Transverse colon (tissue), 4 donors: ENCODE measurements around the gene CREB5. TPM values are rescaled to one million over a fixed set of nuclear protein-coding genes. Genes with fewer than 3 reads are reported as not detected.

ENCODE experiments used
- DNase-seq: peaks from one replicate; pipeline ENCODE4 v3.0.0-alpha.2; 2019
- H3K27ac ChIP-seq, 4 donors: fragments of 200-600 bp; sonication (generic); 2 replicates each; pipeline ENCODE4 v1.5.1; 2016 to 2018; ENCODE audit warnings: inconsistent platforms in 4 of 4
- H3K27me3 ChIP-seq: fragments of 200-600 bp; sonication (generic); 2 replicates; pipeline ENCODE4 v1.5.1; 2017; ENCODE audit warnings: inconsistent platforms
- H3K36me3 ChIP-seq, 4 donors: fragments of 200-600 bp; sonication (generic); 2 replicates each; pipeline ENCODE4 v1.5.1; 2017 to 2019; ENCODE audit warnings: inconsistent platforms in 4 of 4
- H3K4me1 ChIP-seq, 4 donors: fragments of 200-600 bp; sonication (generic); 2 replicates each; pipeline ENCODE4 v1.5.1; 2017 to 2020; ENCODE audit warnings: inconsistent platforms in 4 of 4
- H3K4me3 ChIP-seq, 4 donors: fragments of 200-600 bp; sonication (generic); 1 replicate in 1 of 4; 2 replicates in 3 of 4; pipeline versions ENCODE4 v1.5.1 to v1.6.1; 2017 to 2019; ENCODE audit warnings: inconsistent platforms in 4 of 4
- H3K9me3 ChIP-seq, 2 donors: fragments of 200-600 bp; sonication (generic); 2 replicates each; pipeline ENCODE4 v1.5.1; 2017 to 2019; ENCODE audit warnings: inconsistent platforms in 2 of 2
- CTCF ChIP-seq, 5 experiments: fragments of 200-600 bp in 3 of 5; fragments of 450-650 bp in 2 of 5; sonication (generic) in 3 of 5; IDR thresholded peaks; 1 replicate in 2 of 5; 2 replicates in 3 of 5; pipeline ENCODE4 v1.5.1; 2016 to 2017; ENCODE audit warnings: antibody characterized with exemption in 5 of 5, inconsistent platforms in 3 of 5, mild to moderate bottlenecking in 2 of 5, moderate library complexity in 1 of 5
- EP300 ChIP-seq: sonication (generic); formaldehyde crosslinking; IDR thresholded peaks from one replicate; pipeline ENCODE4 v1.6.1; 2017; ENCODE audit warnings: antibody characterized with exemption, low read depth
- POLR2A ChIP-seq: fragments of 450-650 bp; IDR thresholded peaks from one replicate; pipeline ENCODE4 v1.6.1; 2016; ENCODE audit warnings: antibody characterized with exemption, mild to moderate bottlenecking, moderate library complexity
- POLR2AphosphoS5 ChIP-seq, 3 donors: sonication (generic); formaldehyde crosslinking; IDR thresholded peaks; one replicate each; pipeline ENCODE4 v1.6.1; 2016; ENCODE audit warnings: antibody characterized with exemption in 3 of 3
- WGBS, 2 donors: methylation state at CpG; one replicate each; pipeline ENCODE4 v1.1.5; 2018; ENCODE audit warnings: low coverage in 1 of 2; 5-methylcytosine and 5-hydroxymethylcytosine counted together
- in situ Hi-C, 4 donors: fragments of 200-750 bp; cut with MboI; loops; one replicate each; pipeline versions ENCODE4 v1.15.0 to v1.15.1; 2017; ENCODE audit warnings: low sequenced_read_pairs in 3 of 4, low pct_ligation_motif_present in 1 of 4, low pct_unique_long_range_greater_than_20kb in 1 of 4
- intact Hi-C: fragments of 100-400 bp; cut with DNase I; formaldehyde crosslinking; loops from one replicate; pipeline ENCODE4 v1.15.1; 2023; ENCODE audit warnings: low total_unique reads
- total RNA-seq, 4 donors: library from RNA; depleted of rRNA; stranded (reverse); fragments of >200 nt; gene quantifications; one replicate each; pipeline ENCODE4 v1.1.0, GENCODE V29; 2016

The CREB5 gene
- total RNA-seq, 4 donors from 2014 or later, result 3.0 to 12.2 (median 7.0) TPM

GRCh38 chr7:28654110-28654509 is 241.8 kb downstream of the CREB5 start:
- WGBS, 2 donors, result 75 to 77% methylated on average over 5 to 6 of the region's 6 CpGs
- intact Hi-C loops, result no loop called here
- in situ Hi-C loops, result no loop called here
- Histone ChIP-seq H3K27ac (no peak overlapping the region), H3K27me3 (peaks cover 6% of the 10 kb centered on the region), H3K4me1 (no peaks in the 10 kb centered on the region), H3K4me3 (no peak overlapping the region), H3K9me3 (no peaks in the 10 kb centered on the region), H3K36me3 (no peaks in the 10 kb centered on the region)
- DNase-seq, result no peak
- TF ChIP-seq POLR2AphosphoS5 (IDR thresholded peaks at IDR 0.05) (no peak), POLR2A (no peak), EP300 (no peak), CTCF (IDR thresholded peaks at IDR 0.05) (no peak)

GRCh38 chr7:28656529-28656928 is 244.2 kb downstream of the CREB5 start:
- Histone ChIP-seq H3K27ac (no peak overlapping the region), H3K27me3 (peaks cover 6% of the 10 kb centered on the region), H3K36me3 (no peaks in the 10 kb centered on the region), H3K4me1 (no peaks in the 10 kb centered on the region), H3K4me3 (no peak overlapping the region), H3K9me3 (peaks cover 0 to 6% of the 10 kb centered on the region in 2 donors)
- intact Hi-C loops, result no loop called here
- 74% methylated on average over 1 of the region's 1 CpG; no CpG with 5 or more reads in 1 of the 2 donors for WGBS, 2 donors
- DNase-seq, result no peak
- TF ChIP-seq POLR2AphosphoS5 (IDR thresholded peaks at IDR 0.05) (no peak), EP300 (no peak)
- in situ Hi-C loops, result no loop called here

GRCh38 chr7:28658381-28658780 is 246.1 kb downstream of the CREB5 start:
- peaks cover 6% of the 10 kb centered on the region for H3K27me3 ChIP-seq
- no peak overlapping the region for H3K27ac ChIP-seq
- intact Hi-C loops (no loop called here), in situ Hi-C loops (no loop called here)
- DNase-seq, result no peak
- TF ChIP-seq EP300, result no peak
- TF ChIP-seq CTCF (IDR thresholded peaks at IDR 0.05), result no peak
- no peak for TF ChIP-seq POLR2A
- TF ChIP-seq POLR2AphosphoS5 (IDR thresholded peaks at IDR 0.05), result no peak
- H3K36me3 ChIP-seq, result no peaks in the 10 kb centered on the region
- H3K4me3 ChIP-seq, result no peak overlapping the region
- 60 to 64% methylated on average over 1 to 5 of the region's 5 CpGs for WGBS, 2 donors
- no peaks in the 10 kb centered on the region for H3K4me1 ChIP-seq
- H3K9me3 ChIP-seq, result peaks cover 0 to 6% of the 10 kb centered on the region in 2 donors

GRCh38 chr7:28660132-28660531 is 247.8 kb downstream of the CREB5 start:
- no peak for DNase-seq
- 70% methylated on average over 2 of the region's 2 CpGs for WGBS, 2 donors
- intact Hi-C loops (no loop called here), in situ Hi-C loops (no loop called here)
- TF ChIP-seq CTCF (IDR thresholded peaks at IDR 0.05), result no peak
- no peak for TF ChIP-seq POLR2AphosphoS5 (IDR thresholded peaks at IDR 0.05)
- no peak for TF ChIP-seq EP300
- TF ChIP-seq POLR2A, result no peak
- Histone ChIP-seq H3K4me1 (no peaks in the 10 kb centered on the region), H3K27me3 (peaks cover 16% of the 10 kb centered on the region), H3K4me3 (no peak overlapping the region), H3K27ac (no peak overlapping the region), H3K9me3 (peaks cover 0 to 6% of the 10 kb centered on the region in 2 donors), H3K36me3 (no peaks in the 10 kb centered on the region)
